Coronary artery (tissue), 2 donors: ENCODE measurements around the gene SPTBN5.

ENCODE experiments used
- DNase-seq: peaks from one replicate; pipeline ENCODE4 v3.0.0-alpha.2; 2017; ENCODE audit warnings: low spot score
- H3K27ac ChIP-seq, 2 donors: fragments of 200-600 bp; sonication (generic); one replicate each; pipeline ENCODE4 v1.5.1; 2016 to 2019
- H3K4me3 ChIP-seq: fragments of 200-600 bp; sonication (generic); 2 replicates; pipeline ENCODE4 v1.5.1; 2016; ENCODE audit warnings: mild to moderate bottlenecking, moderate library complexity
- TF ChIP-seq, protein P1 (sequence below): fragments of 200-600 bp; sonication (generic); IDR thresholded peaks from one replicate; pipeline ENCODE4 v1.5.1; 2019; ENCODE audit warnings: antibody characterized with exemption

SPTBN5 gene

GRCh38 chr15:41873711-41874110 is 20.1 kb downstream of the SPTBN5 start:
- TF ChIP-seq, protein P1, sequence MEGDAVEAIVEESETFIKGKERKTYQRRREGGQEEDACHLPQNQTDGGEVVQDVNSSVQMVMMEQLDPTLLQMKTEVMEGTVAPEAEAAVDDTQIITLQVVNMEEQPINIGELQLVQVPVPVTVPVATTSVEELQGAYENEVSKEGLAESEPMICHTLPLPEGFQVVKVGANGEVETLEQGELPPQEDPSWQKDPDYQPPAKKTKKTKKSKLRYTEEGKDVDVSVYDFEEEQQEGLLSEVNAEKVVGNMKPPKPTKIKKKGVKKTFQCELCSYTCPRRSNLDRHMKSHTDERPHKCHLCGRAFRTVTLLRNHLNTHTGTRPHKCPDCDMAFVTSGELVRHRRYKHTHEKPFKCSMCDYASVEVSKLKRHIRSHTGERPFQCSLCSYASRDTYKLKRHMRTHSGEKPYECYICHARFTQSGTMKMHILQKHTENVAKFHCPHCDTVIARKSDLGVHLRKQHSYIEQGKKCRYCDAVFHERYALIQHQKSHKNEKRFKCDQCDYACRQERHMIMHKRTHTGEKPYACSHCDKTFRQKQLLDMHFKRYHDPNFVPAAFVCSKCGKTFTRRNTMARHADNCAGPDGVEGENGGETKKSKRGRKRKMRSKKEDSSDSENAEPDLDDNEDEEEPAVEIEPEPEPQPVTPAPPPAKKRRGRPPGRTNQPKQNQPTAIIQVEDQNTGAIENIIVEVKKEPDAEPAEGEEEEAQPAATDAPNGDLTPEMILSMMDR, result no peak

GRCh38 chr15:41872166-41872747 is 21.6 kb downstream of the SPTBN5 start:
- TF ChIP-seq, protein P1, result no peak
- DNase-seq, result no peak
- Histone ChIP-seq H3K4me3 (no peak overlapping the region), H3K27ac (no peak overlapping the region)

More at GRCh38 chr15:41873711-41874110, 20.1 kb downstream of the SPTBN5 start:
- Histone ChIP-seq H3K27ac (no peak overlapping the region), H3K4me3 (no peak overlapping the region)
- no peak for DNase-seq

- Histone ChIP-seq H3K27ac (no peak overlapping the region), H3K4me3 (no peak overlapping the region)
- TF ChIP-seq, protein P1, result no peak
- no peak for DNase-seq
Measured at GRCh38 chr15:41871175-41871905, 22.5 kb downstream of the SPTBN5 start.

GRCh38 chr15:41870689-41871081 is 23.2 kb downstream of the SPTBN5 start:
- no peak for DNase-seq
- Histone ChIP-seq H3K27ac (no peak overlapping the region), H3K4me3 (no peak overlapping the region)
- TF ChIP-seq, protein P1, result no peak

- DNase-seq, result no peak
- no peak overlapping the region for H3K27ac ChIP-seq
- TF ChIP-seq, protein P1, result no peak
- no peak overlapping the region for H3K4me3 ChIP-seq
Measured at GRCh38 chr15:41869770-41870688, 23.8 kb downstream of the SPTBN5 start.

DNA sequence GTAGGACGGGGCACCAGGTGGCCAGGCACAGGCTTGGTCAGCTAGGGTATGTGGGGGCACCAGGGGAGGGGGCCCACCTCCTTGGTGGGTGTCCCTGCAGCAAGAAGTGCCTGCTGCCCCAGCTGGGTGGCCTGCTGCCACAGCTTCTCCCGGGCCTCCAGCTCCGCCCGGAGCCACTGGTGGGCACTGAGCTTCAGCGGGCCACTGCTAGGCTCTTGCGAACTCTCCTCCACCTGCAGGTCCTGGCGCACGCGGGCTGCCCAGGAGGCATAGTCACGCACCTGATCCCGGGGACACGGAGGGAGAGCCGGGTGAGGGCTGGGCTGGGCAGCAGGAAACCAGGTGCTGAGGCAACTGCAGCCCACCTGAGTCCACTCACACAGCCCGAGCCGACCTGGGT is 25.5 kb downstream of the SPTBN5 start:
- no peak overlapping the region for H3K4me3 ChIP-seq
- H3K27ac ChIP-seq, result no peak overlapping the region
- no peak for DNase-seq
- TF ChIP-seq, protein P1, result no peak
